ENCODE results near the gene FPR3.

Gene FPR3

DNA sequence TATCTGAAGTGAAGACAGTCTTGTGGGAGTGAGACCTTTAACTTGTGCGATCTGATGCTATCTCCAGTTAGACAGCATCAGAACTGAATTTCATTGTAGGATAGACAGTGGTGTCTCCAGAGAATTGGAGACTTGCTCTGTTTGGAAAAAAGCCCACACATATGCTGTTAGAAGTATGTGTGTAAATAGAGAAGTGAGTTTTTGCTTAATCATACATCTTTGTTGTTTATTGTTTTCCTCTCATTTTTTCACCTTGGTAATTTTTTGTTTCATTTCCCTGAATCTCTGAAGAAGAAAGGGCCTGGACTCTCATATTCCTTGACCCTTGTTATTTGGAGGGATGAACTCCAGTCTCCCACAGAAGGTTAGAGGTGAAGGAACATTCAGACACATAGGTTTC is 21.8 kb downstream of the FPR3 start:
- TF ChIP-seq, protein P1, sequence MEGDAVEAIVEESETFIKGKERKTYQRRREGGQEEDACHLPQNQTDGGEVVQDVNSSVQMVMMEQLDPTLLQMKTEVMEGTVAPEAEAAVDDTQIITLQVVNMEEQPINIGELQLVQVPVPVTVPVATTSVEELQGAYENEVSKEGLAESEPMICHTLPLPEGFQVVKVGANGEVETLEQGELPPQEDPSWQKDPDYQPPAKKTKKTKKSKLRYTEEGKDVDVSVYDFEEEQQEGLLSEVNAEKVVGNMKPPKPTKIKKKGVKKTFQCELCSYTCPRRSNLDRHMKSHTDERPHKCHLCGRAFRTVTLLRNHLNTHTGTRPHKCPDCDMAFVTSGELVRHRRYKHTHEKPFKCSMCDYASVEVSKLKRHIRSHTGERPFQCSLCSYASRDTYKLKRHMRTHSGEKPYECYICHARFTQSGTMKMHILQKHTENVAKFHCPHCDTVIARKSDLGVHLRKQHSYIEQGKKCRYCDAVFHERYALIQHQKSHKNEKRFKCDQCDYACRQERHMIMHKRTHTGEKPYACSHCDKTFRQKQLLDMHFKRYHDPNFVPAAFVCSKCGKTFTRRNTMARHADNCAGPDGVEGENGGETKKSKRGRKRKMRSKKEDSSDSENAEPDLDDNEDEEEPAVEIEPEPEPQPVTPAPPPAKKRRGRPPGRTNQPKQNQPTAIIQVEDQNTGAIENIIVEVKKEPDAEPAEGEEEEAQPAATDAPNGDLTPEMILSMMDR (IDR thresholded peaks at IDR 0.05; ENCODE audit: low read depth, low read length, missing control alignments) = no peak
- DNase-seq (ENCODE audit: extremely low read depth, low read depth) = no peak
- no peak overlapping the region for H3K4me3 ChIP-seq (replicated peaks; ENCODE audit: low read depth, low read length)

DNA sequence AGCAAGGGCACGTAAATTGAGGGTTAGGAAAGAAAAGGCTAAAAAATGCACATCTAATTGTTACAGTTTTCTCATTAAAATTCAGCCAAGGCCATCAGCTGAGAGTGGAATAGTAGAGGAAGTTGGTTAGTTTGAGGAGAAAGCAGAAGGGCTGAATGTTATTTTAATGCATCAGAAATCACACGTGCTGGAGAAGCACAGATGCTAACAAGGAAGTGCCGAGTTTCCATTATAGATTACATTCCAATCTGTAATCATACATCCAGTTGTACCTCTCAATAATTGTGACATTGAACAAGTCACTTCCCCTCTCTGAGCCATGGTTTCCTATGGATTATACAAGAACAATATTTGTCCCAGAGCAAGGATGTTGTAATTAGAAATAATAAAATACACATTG is 25.1 kb downstream of the FPR3 start:
- no peak for DNase-seq (ENCODE audit: extremely low read depth, low read depth)
- TF ChIP-seq, protein P1 (IDR thresholded peaks at IDR 0.05; ENCODE audit: low read depth, low read length, missing control alignments) = no peak
- H3K4me3 ChIP-seq (replicated peaks; ENCODE audit: low read depth, low read length) = no peak overlapping the region

DNA sequence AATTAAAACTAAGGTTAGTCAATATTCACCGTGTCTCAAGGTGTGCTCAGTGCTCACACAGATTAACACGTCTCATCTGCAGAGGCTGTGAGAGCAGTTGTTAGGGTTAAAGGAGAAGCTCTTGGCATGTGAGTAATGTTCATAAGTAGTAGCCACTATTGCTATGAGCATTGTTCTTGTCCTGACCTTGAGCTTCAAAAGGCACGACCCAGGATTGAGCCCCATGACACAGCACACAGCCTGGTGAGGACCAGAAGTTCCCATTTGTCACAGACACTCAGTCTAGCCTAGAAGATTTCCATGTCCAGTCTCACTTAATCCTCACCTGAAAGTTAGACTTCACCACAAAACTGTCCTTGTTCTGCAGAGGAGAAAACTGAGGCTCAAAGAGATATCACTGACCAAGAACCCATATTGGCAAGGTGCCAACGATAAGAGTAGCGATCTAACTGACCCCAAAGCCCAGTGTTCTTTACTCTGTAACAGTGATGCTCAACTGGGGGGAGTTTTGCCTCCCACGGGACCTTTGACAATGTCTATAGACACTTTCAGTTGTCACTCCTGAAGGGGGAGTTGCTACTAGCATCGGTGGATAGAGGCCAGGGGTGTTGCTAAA is 26.0 kb downstream of the FPR3 start:
- no peak overlapping the region for H3K4me3 ChIP-seq (replicated peaks; ENCODE audit: low read depth, low read length)
- DNase-seq (ENCODE audit: extremely low read depth, low read depth) = no peak
- TF ChIP-seq, protein P1 (IDR thresholded peaks at IDR 0.05; ENCODE audit: low read depth, low read length, missing control alignments) = no peak

DNA sequence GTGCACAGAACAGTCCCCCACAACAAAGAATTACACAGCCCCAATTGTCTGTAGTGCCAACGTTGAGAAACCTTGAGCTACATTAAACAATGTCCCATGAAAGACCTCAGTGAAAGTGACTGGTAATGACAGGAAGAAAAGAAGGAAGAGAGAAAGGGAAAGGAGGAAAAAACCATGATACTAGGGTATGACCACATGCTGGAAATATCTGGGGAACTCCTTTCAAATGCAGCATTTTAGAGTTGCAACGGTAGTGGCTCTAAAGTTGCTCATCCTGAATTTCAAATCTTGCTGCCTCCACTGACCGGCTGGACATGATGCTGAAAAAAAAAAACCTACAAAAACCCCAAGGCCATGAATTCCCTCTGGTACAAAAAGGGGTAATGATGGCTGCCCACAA is 26.5 kb downstream of the FPR3 start:
- DNase-seq (ENCODE audit: extremely low read depth, low read depth) = no peak
- H3K4me3 ChIP-seq (replicated peaks; ENCODE audit: low read depth, low read length) = no peak overlapping the region
- TF ChIP-seq, protein P1 (IDR thresholded peaks at IDR 0.05; ENCODE audit: low read depth, low read length, missing control alignments) = no peak

DNA sequence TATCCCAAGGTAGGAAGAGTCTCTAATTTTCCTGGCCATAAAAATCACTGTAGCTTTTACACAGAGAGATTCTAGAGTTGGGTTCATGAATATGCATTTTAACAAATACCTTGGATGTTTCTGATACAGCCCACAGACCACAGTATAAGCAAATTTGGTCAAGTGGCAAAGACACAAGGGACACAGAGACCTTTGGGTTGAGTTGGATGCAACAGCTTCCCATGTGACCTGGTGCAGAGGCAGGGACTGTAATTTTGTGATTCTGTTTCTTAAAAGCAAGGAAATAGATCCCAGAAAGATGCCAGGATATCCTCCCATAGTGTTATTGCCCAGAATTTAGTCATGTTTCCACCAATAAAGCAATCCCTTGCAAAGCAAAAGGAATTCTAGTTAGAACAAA is 27.0 kb downstream of the FPR3 start:
- DNase-seq (ENCODE audit: extremely low read depth, low read depth) = no peak
- no peak overlapping the region for H3K4me3 ChIP-seq (replicated peaks; ENCODE audit: low read depth, low read length)
- TF ChIP-seq, protein P1 (IDR thresholded peaks at IDR 0.05; ENCODE audit: low read depth, low read length, missing control alignments) = no peak

DNA sequence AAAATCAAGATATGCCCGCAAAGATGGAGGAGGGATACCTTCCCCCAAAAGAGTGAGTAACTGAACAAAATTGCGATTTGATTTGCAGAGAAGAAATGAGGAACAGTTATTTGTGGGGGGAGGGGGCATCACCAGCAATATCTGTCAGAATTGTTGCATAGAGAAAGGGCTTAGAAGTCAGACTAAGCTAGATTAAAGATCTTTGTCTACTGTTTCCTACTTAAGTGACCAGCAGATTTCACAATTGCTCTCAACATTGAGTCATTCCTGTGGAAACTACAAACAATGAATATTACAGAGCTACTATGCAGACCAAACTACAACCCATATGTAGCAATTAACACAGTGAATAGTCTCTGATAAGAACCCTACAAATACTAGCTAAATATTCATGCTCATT is 27.4 kb downstream of the FPR3 start:
- no peak overlapping the region for H3K4me3 ChIP-seq (replicated peaks; ENCODE audit: low read depth, low read length)
- no peak for DNase-seq (ENCODE audit: extremely low read depth, low read depth)
- TF ChIP-seq, protein P1 (IDR thresholded peaks at IDR 0.05; ENCODE audit: low read depth, low read length, missing control alignments) = no peak

DNA sequence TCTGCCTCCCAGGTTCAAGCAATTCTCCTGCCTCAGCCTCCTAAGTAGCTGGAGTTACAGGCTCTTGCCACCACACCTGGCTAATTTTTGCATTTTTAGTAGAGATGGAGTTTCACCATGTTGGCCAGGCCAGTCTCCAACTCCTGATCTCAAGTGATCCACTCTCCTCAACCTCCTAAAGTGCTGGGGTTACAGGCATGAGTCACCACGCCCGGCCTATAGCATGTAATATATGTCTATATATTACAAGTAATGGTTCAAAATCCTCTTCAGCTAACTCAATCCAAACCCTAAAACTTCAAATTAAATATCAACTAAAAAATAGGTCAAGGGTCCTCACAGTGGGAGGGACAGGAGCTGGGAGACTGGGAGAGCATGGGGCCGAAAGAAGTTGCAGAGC is 28.0 kb downstream of the FPR3 start:
- TF ChIP-seq, protein P1 (IDR thresholded peaks at IDR 0.05; ENCODE audit: low read depth, low read length, missing control alignments) = no peak
- no peak for DNase-seq (ENCODE audit: extremely low read depth, low read depth)
- no peak overlapping the region for H3K4me3 ChIP-seq (replicated peaks; ENCODE audit: low read depth, low read length)

Measured in HFF-Myc (cell line).